GM19238 (cell line): Measurements from ENCODE around the gene TMPRSS15.

ENCODE experiments used
- DNase-seq: peaks from one replicate; pipeline ENCODE4 v3.0.0; 2011; ENCODE audit warnings: low spot score; ENCODE audit not compliant: insufficient read length

Gene TMPRSS15

DNA sequence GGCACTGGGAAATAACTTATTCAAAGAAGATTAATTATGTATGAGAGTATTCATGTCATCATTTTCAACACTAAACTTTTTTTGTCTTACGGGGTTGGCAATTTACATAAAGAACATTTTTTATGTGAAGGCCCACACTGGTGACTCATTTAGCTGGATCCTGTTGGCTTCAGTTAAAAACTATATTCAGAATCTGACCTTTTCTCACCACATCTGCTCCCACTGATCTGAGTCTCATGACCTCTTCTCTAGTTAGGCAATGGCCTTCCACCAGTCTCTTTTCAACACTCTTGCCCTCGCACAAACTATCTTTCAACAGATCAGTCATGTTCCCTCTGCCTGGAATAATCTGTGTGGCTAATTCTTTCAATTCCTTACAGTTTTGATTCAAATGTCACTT lies 53.4 kb downstream of the TMPRSS15 start:
- no peak for DNase-seq

DNA sequence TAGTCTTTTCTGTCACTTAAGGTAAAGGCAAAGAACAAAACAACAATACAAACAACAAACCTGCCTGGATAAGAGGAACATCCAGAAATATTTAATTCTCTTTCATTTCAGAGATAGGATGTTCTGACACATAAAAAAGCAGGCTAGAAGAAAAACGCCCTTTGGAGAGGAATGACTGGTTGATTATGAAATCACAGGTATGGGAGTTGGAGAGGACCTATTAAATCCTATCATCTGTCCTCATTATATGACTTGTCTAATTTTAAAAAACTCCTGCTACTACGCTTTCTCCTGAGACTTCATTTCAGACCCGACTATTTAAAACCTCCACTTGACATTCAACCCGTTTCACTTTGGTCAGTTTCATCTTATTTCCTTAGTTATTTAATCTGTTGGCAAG lies 54.1 kb downstream of the TMPRSS15 start:
- DNase-seq = no peak

DNA sequence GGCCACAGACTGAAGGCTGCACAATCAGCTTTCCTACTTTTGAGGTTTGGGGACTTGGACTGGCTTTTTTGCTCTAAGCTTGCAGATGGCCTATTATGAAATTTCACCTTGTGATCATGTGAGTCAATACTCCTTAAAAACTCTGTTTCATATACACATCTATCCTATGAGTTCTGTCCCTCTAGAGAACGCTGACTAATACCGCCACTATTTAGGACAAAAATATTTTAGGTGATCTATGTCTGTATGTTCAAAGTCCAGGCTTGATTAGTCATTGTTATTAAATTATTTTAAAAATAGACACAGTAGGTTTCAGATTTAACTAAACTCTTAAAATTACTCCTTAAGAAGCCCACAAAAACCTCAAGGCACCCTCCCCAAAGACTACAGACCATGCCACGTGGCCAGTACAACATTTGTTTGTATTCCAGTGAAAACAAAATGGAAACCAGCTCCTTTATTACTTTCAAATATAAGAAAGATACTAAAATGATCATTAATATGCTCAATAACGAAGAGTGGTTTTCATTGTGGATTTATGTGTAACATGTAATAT lies 63.1 kb downstream of the TMPRSS15 start:
- no peak for DNase-seq

DNA sequence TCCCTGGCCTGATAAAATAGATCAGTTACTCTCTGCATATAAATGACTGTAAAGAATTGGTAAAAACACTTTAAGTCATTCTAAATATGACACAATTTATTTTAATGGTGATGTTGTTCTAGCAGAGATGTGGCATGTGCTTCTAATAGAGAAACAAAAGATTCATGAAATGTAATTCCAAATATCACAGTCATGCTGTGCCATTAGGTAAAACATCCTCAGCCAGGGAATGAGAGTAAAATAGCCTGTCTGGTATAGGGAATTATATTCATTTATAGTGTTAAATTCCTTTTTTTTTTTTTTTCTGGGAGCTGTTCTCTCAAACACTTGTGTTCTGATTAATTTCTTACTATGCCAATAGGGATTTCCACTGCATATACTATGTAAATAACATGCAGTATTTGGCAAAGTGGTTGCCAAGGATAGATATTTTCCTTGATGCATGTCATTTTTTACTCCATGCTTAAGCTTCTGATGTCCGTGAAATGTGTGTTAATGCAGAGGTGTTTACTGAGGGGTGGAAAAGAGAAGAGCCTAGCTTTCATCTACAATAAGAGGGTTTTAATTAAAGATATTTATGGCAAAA lies 67.8 kb downstream of the TMPRSS15 start:
- no peak for DNase-seq

GRCh38 chr21:18334066-18334465 lies 69.5 kb downstream of the TMPRSS15 start:
- DNase-seq = no peak

GRCh38 chr21:18318156-18318555 lies 85.4 kb downstream of the TMPRSS15 start:
- DNase-seq = no peak

- no peak for DNase-seq
Observed at GRCh38 chr21:18298228-18298627, 105.4 kb downstream of the TMPRSS15 start.

- DNase-seq = no peak
Observed at GRCh38 chr21:18294100-18294499, 109.5 kb downstream of the TMPRSS15 start.

DNA sequence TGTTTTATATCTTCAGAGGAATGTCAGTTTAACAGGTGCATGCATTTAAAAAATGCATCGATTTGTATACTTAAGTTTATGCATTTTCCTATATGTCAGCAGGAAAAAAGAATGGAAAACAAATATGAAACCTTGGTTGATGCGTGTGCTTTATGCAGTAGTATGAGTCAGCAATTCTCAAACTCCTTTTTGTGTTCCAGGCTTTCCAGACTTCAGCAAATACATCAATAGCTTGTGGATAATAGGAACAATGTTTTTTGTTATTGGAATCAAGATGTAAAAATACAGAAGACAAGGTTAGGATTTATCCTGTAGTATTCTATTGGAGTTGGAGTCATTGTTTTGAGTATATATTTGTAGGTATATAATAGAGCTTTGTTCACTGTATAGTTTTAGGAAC lies 113.7 kb downstream of the TMPRSS15 start:
- no peak for DNase-seq

GRCh38 chr21:18285379-18285778 lies 118.2 kb downstream of the TMPRSS15 start:
- no peak for DNase-seq

DNA sequence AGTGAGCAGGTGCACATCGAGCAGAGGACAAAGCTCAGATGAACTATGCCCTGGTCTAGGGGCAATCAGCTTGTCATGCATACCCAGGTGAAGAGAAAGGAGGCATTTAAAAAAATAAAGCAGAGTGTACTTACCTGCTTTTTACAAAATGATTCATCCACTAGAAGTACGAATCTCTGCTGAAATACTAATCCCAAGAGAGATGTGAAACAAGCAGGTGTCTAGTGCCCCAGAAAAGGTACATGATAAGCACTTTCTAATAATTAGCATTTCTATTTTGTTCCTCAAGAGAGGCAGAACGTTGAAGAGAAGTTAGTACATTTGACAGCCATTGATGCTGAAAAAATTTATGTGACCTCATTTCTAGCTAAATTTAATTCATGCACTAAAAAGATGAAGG lies 127.8 kb downstream of the TMPRSS15 start:
- DNase-seq = no peak

GRCh38 chr21:18274370-18274769 lies 129.2 kb downstream of the TMPRSS15 start:
- DNase-seq = no peak

GRCh38 chr21:18273400-18273799 lies 130.2 kb downstream of the TMPRSS15 start:
- DNase-seq = no peak

DNA sequence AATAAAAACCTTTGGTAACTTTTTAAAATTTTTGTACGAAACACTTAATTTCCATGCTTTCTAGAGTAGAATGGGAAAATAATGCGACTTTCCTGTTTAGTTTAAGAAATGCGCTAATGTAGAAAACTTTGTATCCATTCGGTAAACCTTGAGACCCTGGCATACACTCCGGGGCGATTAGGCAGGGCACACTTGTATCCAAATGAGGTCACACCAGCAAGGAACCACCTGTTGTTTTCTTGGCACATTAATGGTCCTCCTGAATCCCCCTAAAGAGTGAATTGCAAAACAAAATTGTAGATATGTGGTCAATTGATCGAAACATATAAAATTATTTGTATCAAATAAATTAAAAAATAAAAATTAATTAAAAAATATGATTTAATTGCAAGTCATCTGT lies 133.7 kb downstream of the TMPRSS15 start:
- no peak for DNase-seq

DNA sequence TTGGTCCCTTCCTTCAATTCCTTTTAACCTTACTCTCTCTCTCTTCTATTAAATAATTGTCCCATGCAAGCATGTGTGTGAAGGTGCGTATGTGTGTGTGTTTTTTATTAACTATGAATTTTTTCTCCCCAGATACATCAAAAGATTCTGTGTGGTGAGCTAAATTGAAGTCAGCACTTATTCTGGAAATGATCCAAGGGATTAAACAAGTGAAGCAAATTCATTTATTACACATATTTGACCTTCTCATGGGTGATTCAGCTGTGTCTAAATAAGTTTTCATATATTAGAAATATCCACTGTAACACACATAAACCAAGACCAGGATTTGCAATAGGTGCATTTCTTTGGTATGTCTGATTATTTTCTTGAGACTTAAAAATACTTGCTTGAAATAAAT lies 134.7 kb downstream of the TMPRSS15 start:
- DNase-seq = no peak

DNA sequence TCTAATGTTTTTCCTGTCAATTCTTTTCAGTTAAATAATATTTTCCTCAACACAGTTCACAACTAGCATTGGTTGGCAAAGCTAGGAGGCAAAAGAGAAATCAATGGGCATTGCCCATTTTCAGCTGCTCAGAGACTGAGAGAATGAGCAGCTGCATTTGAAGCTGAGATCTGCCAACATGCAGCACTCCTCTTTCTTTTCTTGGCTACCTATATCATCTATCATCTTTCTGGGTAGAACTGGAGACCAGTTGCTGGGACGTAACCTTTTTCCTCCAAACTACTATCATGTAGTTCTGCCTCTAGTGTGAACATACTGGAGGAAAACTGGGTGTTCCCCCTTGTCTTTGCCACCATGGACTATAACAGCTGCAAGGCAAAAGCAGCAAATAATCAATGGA lies 136.1 kb downstream of the TMPRSS15 start:
- no peak for DNase-seq

DNA sequence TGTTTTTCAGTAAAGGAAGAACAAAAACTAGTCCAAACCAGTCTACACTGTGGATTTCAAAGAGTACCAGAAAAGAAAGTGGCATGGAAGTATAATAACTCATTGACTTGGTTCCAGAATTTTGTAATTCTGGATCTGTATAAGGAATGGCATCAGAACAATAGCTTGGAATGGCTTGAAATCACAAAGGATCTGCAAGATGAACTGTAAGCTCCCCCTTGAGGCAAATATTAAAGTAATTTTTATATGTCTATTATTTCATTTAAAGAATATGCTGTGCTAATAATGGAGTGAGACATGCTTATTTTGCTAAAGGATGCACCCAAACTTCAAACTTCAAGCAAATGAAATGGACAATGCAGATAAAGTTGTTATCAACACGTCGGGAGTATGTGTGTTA lies 137.6 kb downstream of the TMPRSS15 start:
- no peak for DNase-seq

GRCh38 chr21:18253799-18254198 lies 149.8 kb downstream of the TMPRSS15 start:
- DNase-seq = no peak

DNA sequence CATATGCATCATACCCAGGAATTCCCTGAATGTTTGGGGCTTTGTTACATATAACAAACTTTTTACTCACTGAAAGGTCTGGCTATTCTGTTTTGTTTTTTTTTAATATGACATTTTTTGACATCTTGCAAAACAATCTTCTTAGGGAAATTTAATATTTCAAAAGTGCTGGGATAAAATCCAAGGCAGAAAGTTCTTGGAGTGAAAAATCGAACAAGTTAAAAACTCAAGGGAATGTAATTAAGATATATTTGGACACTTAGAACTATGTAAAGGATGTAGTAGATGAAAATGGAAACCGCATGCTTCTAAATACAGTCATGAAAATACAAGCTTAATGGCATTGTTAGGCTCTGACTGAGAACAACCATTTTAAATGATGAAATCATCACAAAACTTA lies 150.4 kb downstream of the TMPRSS15 start:
- no peak for DNase-seq

GRCh38 chr21:18252680-18253079 lies 150.9 kb downstream of the TMPRSS15 start:
- no peak for DNase-seq

DNA sequence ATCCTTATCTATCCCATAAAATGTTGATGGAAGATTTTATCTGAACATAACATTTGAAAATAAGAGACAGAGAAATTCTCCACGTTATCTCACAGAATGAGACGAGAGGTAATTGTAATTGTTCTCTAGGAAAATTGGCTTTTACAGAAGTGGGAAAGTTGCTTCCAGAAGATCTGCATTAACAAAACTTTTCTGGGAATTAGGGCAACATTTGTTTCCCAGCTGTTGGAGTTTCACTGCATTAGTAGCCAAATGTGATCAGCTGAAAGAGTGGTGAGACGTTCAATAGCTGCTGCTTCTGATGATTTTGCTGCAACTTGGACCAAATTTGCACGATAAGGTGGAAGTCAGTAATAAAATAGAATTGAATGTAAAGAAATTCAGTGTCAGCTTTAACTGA lies 151.3 kb downstream of the TMPRSS15 start:
- no peak for DNase-seq

DNA sequence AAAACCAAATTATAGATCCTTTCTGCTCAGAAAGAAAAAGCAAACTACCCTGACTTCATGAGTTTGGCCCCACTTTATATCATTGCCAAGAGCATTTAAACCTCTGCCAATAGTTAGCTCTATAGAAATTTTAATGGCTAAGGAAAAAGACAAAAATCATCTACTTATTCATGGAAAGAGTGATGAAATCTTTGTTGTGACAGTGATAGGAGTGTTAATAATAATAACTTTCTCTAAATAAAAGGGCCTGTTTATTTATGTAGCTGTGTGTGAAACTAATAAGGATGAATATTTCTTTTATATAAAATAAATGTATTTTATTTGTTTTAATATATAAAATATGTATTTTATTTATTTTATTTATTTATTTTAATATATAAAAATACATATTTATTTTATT lies 152.5 kb downstream of the TMPRSS15 start:
- DNase-seq = no peak

DNA sequence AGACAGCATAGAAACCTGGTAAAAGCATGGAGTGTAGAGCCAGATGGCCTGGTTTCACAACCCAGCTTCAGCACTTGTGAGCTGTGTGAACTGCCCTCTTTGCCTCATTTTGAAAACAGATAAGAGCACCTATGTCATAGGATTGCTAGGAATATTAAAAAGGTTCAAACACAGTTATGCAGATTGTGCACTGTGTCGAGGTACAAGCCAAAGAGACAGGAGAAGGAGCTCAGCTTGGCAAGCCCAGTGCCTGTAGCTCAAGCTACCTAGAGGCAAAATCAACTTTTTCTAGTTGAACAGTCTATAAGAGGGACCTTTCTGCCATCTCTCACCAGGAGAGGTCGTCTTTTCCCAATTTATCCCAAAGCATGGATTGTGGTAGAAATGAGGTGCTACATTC lies 153.9 kb downstream of the TMPRSS15 start:
- no peak for DNase-seq

GRCh38 chr21:18248171-18248570 lies 155.4 kb downstream of the TMPRSS15 start:
- DNase-seq = no peak
